ENCODE measurements around the gene HNRNPUL2.
"Not testable (repeated sequence)": the region's sequence is repeated elsewhere in the genome, so short reads cannot be mapped to it uniquely, and the experiment has no call there.

Gene HNRNPUL2

DNA sequence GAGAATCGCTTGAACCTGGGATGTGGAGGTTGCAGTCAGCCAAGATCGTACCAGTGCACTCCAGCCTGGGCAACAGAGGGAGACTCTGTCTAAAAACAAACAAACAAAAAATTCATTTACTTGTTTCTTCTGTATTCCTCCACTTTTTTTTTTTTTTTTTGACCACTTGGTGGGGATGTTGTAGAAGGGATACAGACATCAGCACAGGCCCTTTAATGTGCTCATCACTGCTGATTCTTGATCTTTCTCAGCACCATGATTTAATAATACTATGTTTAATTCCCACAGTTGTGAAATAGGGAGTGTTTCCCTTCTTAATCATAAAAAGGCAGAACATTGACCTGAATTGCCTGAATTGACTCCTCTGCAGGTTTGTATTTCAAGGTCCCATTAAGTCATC, 5.6 kb upstream of the HNRNPUL2 start:
- TF ChIP-seq, protein P1, sequence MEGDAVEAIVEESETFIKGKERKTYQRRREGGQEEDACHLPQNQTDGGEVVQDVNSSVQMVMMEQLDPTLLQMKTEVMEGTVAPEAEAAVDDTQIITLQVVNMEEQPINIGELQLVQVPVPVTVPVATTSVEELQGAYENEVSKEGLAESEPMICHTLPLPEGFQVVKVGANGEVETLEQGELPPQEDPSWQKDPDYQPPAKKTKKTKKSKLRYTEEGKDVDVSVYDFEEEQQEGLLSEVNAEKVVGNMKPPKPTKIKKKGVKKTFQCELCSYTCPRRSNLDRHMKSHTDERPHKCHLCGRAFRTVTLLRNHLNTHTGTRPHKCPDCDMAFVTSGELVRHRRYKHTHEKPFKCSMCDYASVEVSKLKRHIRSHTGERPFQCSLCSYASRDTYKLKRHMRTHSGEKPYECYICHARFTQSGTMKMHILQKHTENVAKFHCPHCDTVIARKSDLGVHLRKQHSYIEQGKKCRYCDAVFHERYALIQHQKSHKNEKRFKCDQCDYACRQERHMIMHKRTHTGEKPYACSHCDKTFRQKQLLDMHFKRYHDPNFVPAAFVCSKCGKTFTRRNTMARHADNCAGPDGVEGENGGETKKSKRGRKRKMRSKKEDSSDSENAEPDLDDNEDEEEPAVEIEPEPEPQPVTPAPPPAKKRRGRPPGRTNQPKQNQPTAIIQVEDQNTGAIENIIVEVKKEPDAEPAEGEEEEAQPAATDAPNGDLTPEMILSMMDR (IDR thresholded peaks at IDR 0.05; ENCODE audit: extremely low read depth, missing control alignments) = no peak
- no peak for DNase-seq (ENCODE audit: low spot score)

DNA sequence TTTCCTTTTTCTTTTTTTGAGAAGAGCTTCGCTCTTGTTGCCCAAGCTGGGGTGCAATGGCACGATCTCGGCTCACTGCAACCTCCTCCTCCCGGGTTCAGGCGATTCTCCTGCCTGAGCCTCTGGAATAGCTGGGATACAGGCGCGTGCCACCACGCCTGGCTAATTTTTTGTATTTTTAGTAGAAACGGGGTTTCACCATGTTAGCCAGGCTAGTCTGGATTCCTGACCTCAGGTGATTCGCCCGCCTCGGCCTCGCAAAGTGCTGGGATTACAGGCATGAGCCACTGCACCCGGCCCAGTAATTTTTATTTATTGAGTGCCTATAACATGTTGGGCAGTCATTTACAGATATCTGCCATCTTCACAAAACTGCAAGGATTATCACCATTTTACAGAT, 2.8 kb upstream of the HNRNPUL2 start:
- DNase-seq (ENCODE audit: low spot score) = not testable (repeated sequence)

DNA sequence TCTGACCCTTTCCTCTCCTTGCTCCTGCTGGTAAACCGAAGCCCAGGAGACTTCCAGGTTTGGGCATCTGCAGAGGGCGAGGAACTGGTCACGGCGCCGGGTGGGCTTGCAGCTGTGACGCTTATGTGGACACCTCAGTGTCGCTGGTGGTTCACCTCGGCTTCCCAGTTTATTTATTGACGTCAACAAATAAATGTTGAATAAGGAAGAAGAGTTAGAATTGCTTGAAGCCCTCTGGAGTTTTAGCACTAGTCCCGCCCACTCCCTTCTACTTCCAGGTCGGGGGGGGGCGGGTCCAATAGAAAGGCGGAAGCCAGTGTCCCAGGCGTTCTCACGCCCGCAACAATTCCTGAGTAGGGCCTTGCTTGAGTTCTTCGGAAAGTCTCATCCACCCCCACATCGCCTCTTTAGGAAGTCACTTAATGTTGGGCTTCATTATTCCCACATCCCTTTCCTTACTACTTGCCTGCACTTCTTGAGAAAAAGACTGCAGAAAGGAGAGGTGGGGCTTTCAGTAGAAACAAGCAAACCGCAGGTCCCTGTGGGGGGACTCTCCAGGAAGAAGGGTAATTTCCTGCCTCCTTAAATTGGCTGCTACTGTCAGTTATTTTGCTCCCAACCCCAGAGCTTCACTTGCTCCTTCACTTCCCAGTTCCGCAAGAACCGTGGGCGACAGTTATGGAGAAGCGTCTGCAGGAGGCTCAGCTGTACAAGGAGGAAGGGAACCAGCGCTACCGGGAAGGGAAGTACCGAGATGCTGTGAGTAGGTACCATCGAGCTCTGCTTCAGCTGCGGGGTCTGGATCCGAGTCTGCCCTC, 1.1 kb upstream of the HNRNPUL2 start, which contains the start of gene TTC9C:
TTC9C (plus strand) TSS at position 316 of the 818 bp plus-strand sequence; CDS start at position 679, 363 bp downstream.
- TF ChIP-seq, protein P1 (IDR thresholded peaks at IDR 0.05; ENCODE audit: extremely low read depth, missing control alignments) = no peak
- peak; percentile 77 for DNase-seq (ENCODE audit: low spot score)

DNA sequence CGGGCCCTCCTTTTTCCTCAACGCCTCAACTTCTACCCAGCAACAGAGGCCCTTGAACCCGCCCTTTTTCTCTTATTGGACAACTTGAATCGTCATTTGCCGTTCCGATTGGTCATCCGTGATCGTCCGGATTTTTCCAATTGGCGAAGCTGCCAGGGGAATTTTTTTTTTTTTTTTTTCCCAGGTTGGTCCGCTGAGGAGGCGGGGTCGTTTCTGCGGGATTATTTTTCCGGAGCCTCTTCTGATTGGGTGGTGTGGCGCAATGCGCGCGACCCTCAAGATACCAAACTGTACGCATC, 564 bp upstream of the HNRNPUL2 start:
- peak; percentile 87 for DNase-seq (ENCODE audit: low spot score)
- TF ChIP-seq, protein P1 (IDR thresholded peaks at IDR 0.05; ENCODE audit: extremely low read depth, missing control alignments) = no peak

DNA sequence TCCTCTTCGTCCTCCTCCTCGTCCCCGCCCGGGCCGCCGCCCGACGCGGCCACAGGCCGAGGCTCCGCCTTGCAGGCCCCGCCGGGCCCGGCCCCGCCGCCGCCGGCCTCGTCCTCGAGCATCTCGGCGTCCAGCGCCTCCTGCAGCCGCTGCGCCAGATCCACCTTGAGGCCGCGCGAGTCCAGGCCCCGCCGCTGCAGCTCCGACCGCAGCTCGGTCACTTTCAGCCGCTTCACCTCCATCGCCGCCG, 417 bp downstream of the HNRNPUL2 start:
- TF ChIP-seq, protein P1 (IDR thresholded peaks at IDR 0.05; ENCODE audit: extremely low read depth, missing control alignments) = no peak
- DNase-seq (ENCODE audit: low spot score) = no peak

DNA sequence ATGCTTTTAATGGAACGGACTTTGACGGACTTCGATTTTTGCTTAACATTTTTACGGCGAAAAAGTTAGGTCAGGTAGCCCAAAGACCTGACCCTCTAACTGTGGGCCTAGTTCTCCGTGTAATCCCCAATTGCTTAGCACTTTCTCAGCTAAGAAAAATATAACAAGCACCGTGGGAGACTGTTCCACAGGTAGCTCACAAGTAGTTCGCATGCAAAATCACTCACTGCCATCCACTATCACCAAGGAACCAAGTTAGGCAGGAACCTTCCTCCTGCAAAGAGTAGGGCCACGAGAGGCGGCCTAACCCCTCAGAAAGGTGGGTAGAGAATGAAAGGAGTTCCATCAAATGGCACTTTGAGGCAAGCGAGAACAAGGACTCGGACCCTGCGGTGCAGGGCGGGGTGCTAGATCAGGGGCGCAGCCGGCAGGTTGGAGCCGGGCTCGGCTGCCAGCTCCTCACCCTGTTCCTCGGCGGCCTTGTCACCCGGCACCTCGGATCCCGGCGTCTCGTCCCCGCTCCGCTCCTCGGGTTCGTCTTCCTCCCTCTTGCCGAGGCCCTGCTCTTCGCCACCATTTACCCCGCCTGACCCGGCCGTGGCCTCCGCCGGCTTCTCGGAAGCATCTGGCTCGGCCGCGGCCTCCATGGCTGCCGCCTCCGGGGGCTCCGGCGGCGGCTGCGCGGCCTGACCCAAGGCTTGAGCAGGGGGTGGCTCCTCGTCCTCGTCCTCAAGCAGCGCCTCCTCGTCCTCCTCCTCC, 922 bp downstream of the HNRNPUL2 start:
- no peak for DNase-seq (ENCODE audit: low spot score)
- TF ChIP-seq, protein P1 (IDR thresholded peaks at IDR 0.05; ENCODE audit: extremely low read depth, missing control alignments) = no peak

DNA sequence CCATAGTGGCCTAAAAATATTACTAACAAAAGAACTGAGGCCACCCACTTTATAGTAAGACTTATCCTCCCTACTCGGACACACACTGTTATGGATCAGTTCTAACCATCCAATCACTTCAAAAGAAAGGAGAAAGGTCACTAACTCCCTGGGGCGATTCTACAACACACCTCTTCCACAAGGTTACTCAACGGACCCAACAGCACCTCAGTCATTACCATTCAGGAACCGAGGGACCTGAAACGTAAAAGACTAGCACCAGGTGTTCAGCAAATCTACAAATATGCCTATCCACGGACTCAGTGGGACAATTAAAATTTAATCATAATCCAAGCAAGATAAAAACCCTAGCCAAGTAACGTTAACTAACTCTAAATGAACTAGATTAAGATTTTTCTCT, 1.6 kb downstream of the HNRNPUL2 start:
- TF ChIP-seq, protein P1 (IDR thresholded peaks at IDR 0.05; ENCODE audit: extremely low read depth, missing control alignments) = no peak
- DNase-seq (ENCODE audit: low spot score) = no peak

DNA sequence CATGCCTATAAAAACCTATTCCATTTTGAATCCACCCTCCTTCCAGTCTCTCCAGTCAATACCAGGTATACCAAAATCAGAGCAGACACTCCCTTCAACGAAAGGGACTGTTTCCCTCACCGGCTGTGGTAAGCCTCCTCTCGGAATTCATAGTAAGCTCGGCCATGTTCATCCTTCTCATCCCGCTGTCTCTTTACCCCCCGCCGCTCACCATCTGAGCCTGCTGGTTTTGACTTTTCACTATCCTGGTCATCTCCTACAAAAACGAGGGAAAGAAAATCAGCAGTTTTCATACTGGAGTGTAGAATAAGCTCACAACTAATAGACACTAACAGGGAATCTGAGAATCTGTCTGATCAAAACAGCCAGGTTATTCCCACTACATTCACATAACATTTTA, 3.1 kb downstream of the HNRNPUL2 start:
- no peak for DNase-seq (ENCODE audit: low spot score)
- TF ChIP-seq, protein P1 (IDR thresholded peaks at IDR 0.05; ENCODE audit: extremely low read depth, missing control alignments) = no peak

All from GM20000 (cell line).